IgD-negative memory B cell (primary cell): ENCODE measurements around the gene HDAC1. TPM values are rescaled to one million over a fixed set of nuclear protein-coding genes. Genes with fewer than 3 reads are reported as not detected.
"Not testable (repeated sequence)": the region's sequence is repeated elsewhere in the genome, so short reads cannot be mapped to it uniquely, and the experiment has no call there.

Experiments
- H3K27ac Mint-ChIP-seq, 3 donors: one replicate each; pipeline ENCODE4 v1.8.0; 2020 to 2022; ENCODE audit warnings: mild to moderate bottlenecking in 3 of 3, mixed read lengths in 3 of 3, moderate library complexity in 1 of 3
- H3K27me3 Mint-ChIP-seq: one replicate; pipeline ENCODE4 v1.8.0; 2021; ENCODE audit warnings: mixed read lengths
- H3K36me3 Mint-ChIP-seq: one replicate; pipeline ENCODE4 v1.8.0; 2020; ENCODE audit warnings: mild to moderate bottlenecking, mixed read lengths
- H3K4me1 Mint-ChIP-seq, 3 donors: one replicate each; pipeline ENCODE4 v1.8.0; 2020 to 2022; ENCODE audit warnings: mixed read lengths in 3 of 3, mild to moderate bottlenecking in 1 of 3
- H3K4me3 Mint-ChIP-seq, 4 donors: one replicate each; pipeline ENCODE4 v1.8.0; 2020 to 2022; ENCODE audit warnings: mild to moderate bottlenecking in 4 of 4, mixed read lengths in 4 of 4, moderate library complexity in 3 of 4
- H3K9me3 Mint-ChIP-seq, 3 donors: one replicate each; pipeline ENCODE4 v1.8.0; 2020 to 2021; ENCODE audit warnings: mixed read lengths in 3 of 3, mild to moderate bottlenecking in 1 of 3
- polyA plus RNA-seq: library from polyadenylated mRNA; unstranded; fragments of 300-500 nt; fragmentation: Illumina TruSeq; gene quantifications from one replicate; pipeline ENCODE4 v1.2.3, GENCODE V29; 2021

HDAC1 gene
- polyA plus RNA-seq, 1 donor from 2014 or later = 183 TPM

- H3K4me3 Mint-ChIP-seq = no peak overlapping the region
- no peaks in the 10 kb centered on the region for H3K9me3 Mint-ChIP-seq
- peaks cover 1% of the 10 kb centered on the region for H3K27me3 Mint-ChIP-seq
- H3K36me3 Mint-ChIP-seq = no peaks in the 10 kb centered on the region
- H3K4me1 Mint-ChIP-seq = peaks cover 23 to 33% (median 24%) of the 10 kb centered on the region in 3 donors
- no peak overlapping the region for H3K27ac Mint-ChIP-seq
Measured at GRCh38 chr1:32341186-32341757, 49.4 kb downstream of the HDAC1 start.

- peaks cover 1% of the 10 kb centered on the region for H3K27me3 Mint-ChIP-seq
- H3K27ac Mint-ChIP-seq = no peak overlapping the region
- H3K4me1 Mint-ChIP-seq = peaks cover 21 to 32% (median 23%) of the 10 kb centered on the region in 3 donors
- H3K9me3 Mint-ChIP-seq = no peaks in the 10 kb centered on the region
- H3K4me3 Mint-ChIP-seq = no peak overlapping the region
- H3K36me3 Mint-ChIP-seq = no peaks in the 10 kb centered on the region
Measured at GRCh38 chr1:32341971-32342370, 50.1 kb downstream of the HDAC1 start.

- Mint-ChIP-seq H3K4me3 (peak overlapping the region in 1 of 4 donors; percentile 17), H3K4me1 (peaks cover 15 to 30% (median 19%) of the 10 kb centered on the region in 3 donors), H3K9me3 (no peaks in the 10 kb centered on the region), H3K27ac (no peak overlapping the region), H3K27me3 (peaks cover 1% of the 10 kb centered on the region), H3K36me3 (no peaks in the 10 kb centered on the region)
Measured at GRCh38 chr1:32342704-32343103, 50.8 kb downstream of the HDAC1 start.

- Mint-ChIP-seq H3K27ac (peak overlapping the region in 2 of 3 donors; percentile 31 to 40), H3K27me3 (no peaks in the 10 kb centered on the region), H3K9me3 (no peaks in the 10 kb centered on the region), H3K4me3 (peak overlapping the region in 1 of 4 donors; percentile 60), H3K4me1 (peaks cover 0 to 16% (median 14%) of the 10 kb centered on the region in 3 donors), H3K36me3 (peaks cover 2% of the 10 kb centered on the region)
Measured at GRCh38 chr1:32345289-32345827, 53.5 kb downstream of the HDAC1 start.

GRCh38 chr1:32346532-32347157 is 54.8 kb downstream of the HDAC1 start:
- H3K36me3 Mint-ChIP-seq = peaks cover 2% of the 10 kb centered on the region
- H3K27me3 Mint-ChIP-seq = no peaks in the 10 kb centered on the region
- H3K4me1 Mint-ChIP-seq = peaks cover 1 to 22% (median 20%) of the 10 kb centered on the region in 3 donors
- H3K27ac Mint-ChIP-seq = peak overlapping the region in 1 of 3 donors; percentile 19
- no peaks in the 10 kb centered on the region for H3K9me3 Mint-ChIP-seq
- peak overlapping the region in 1 of 4 donors; percentile 54 for H3K4me3 Mint-ChIP-seq

GRCh38 chr1:32349211-32349708 is 57.4 kb downstream of the HDAC1 start:
- H3K27me3 Mint-ChIP-seq = no peaks in the 10 kb centered on the region
- no peaks in the 10 kb centered on the region for H3K9me3 Mint-ChIP-seq
- H3K4me3 Mint-ChIP-seq = peak overlapping the region in 3 of 4 donors; percentile 43 to 85 (median 74)
- peaks cover 2% of the 10 kb centered on the region for H3K36me3 Mint-ChIP-seq
- H3K4me1 Mint-ChIP-seq = peaks cover 7 to 28% (median 16%) of the 10 kb centered on the region in 3 donors
- H3K27ac Mint-ChIP-seq = peak overlapping the region in 2 of 3 donors; percentile 48 to 59

GRCh38 chr1:32350785-32351398 is 59.0 kb downstream of the HDAC1 start:
- no peaks in the 10 kb centered on the region for H3K9me3 Mint-ChIP-seq
- H3K36me3 Mint-ChIP-seq = peaks cover 6% of the 10 kb centered on the region
- H3K27ac Mint-ChIP-seq = peak overlapping the region; percentile 90 to 94 (median 92)
- H3K27me3 Mint-ChIP-seq = no peaks in the 10 kb centered on the region
- H3K4me1 Mint-ChIP-seq = peaks cover 12 to 28% (median 15%) of the 10 kb centered on the region in 3 donors
- peak overlapping the region; percentile 85 to 93 (median 86) for H3K4me3 Mint-ChIP-seq

- Mint-ChIP-seq H3K27me3 (no peaks in the 10 kb centered on the region), H3K27ac (peak overlapping the region; percentile 90 to 94 (median 92)), H3K4me3 (peak overlapping the region; percentile 85 to 93 (median 86)), H3K36me3 (peaks cover 6% of the 10 kb centered on the region), H3K4me1 (peaks cover 12 to 26% (median 13%) of the 10 kb centered on the region in 3 donors), H3K9me3 (no peaks in the 10 kb centered on the region)
Measured at GRCh38 chr1:32351399-32352238, 59.7 kb downstream of the HDAC1 start.

GRCh38 chr1:32352239-32352745 is 60.4 kb downstream of the HDAC1 start:
- Mint-ChIP-seq H3K36me3 (peaks cover 6% of the 10 kb centered on the region), H3K4me1 (peaks cover 12 to 24% (median 13%) of the 10 kb centered on the region in 3 donors), H3K9me3 (no peaks in the 10 kb centered on the region), H3K27ac (peak overlapping the region in 1 of 3 donors; percentile 92), H3K27me3 (no peaks in the 10 kb centered on the region), H3K4me3 (peak overlapping the region; percentile 52 to 85 (median 70))

GRCh38 chr1:32352831-32353383 is 61.0 kb downstream of the HDAC1 start:
- Mint-ChIP-seq H3K4me3 (peak overlapping the region; percentile 52 to 85 (median 61)), H3K4me1 (peaks cover 12 to 24% (median 13%) of the 10 kb centered on the region in 3 donors), H3K27ac (peak overlapping the region in 2 of 3 donors; percentile 72 to 92), H3K36me3 (peaks cover 6% of the 10 kb centered on the region), H3K9me3 (no peaks in the 10 kb centered on the region), H3K27me3 (no peaks in the 10 kb centered on the region)

- H3K9me3 Mint-ChIP-seq = no peaks in the 10 kb centered on the region
- H3K36me3 Mint-ChIP-seq = peaks cover 6% of the 10 kb centered on the region
- H3K4me3 Mint-ChIP-seq = peak overlapping the region in 2 of 4 donors; percentile 57 to 65
- H3K27me3 Mint-ChIP-seq = no peaks in the 10 kb centered on the region
- peaks cover 12 to 24% (median 14%) of the 10 kb centered on the region in 3 donors for H3K4me1 Mint-ChIP-seq
- peak overlapping the region in 2 of 3 donors; percentile 72 to 92 for H3K27ac Mint-ChIP-seq
Measured at GRCh38 chr1:32353431-32353830, 61.5 kb downstream of the HDAC1 start.

GRCh38 chr1:32353886-32354570 is 62.1 kb downstream of the HDAC1 start:
- peaks cover 4% of the 10 kb centered on the region for H3K36me3 Mint-ChIP-seq
- no peaks in the 10 kb centered on the region for H3K9me3 Mint-ChIP-seq
- peak overlapping the region; percentile 5 to 74 (median 58) for H3K4me3 Mint-ChIP-seq
- peaks cover 12 to 23% (median 14%) of the 10 kb centered on the region in 3 donors for H3K4me1 Mint-ChIP-seq
- H3K27me3 Mint-ChIP-seq = no peaks in the 10 kb centered on the region
- peak overlapping the region in 2 of 3 donors; percentile 28 to 92 for H3K27ac Mint-ChIP-seq

- H3K27me3 Mint-ChIP-seq, H3K36me3 Mint-ChIP-seq, H3K9me3 Mint-ChIP-seq: not testable (repeated sequence)
- H3K27ac Mint-ChIP-seq = peak overlapping the region in 1 of 3 donors; percentile 29
- peaks cover 14 to 24% (median 23%) of the 10 kb centered on the region in 3 donors for H3K4me1 Mint-ChIP-seq
- peak overlapping the region in 1 of 4 donors; percentile 60 for H3K4me3 Mint-ChIP-seq
Measured at GRCh38 chr1:32355778-32356177, 63.9 kb downstream of the HDAC1 start.
